ENCODE data around the gene MYH16.

DNA sequence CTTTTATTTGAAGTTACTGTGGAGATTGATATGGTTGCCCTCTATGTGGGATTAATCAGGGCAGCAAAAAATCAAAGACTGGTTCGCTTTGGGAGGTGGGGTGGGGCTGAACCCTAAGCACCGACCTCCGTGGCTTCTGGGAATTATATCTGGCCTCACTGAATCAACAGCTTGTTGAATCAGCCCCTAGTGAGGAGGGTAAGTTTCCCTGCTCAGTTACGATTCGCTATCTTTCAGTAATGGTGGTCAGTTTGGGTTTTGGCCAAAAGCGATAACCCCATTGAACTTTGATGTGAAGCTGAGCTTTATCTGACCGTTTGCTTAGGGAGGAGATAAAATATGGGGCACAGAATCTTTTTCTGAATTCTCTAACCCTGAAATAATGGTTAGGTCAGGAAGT lies 36.5 kb downstream of the MYH16 start:
- TF ChIP-seq, protein P1, sequence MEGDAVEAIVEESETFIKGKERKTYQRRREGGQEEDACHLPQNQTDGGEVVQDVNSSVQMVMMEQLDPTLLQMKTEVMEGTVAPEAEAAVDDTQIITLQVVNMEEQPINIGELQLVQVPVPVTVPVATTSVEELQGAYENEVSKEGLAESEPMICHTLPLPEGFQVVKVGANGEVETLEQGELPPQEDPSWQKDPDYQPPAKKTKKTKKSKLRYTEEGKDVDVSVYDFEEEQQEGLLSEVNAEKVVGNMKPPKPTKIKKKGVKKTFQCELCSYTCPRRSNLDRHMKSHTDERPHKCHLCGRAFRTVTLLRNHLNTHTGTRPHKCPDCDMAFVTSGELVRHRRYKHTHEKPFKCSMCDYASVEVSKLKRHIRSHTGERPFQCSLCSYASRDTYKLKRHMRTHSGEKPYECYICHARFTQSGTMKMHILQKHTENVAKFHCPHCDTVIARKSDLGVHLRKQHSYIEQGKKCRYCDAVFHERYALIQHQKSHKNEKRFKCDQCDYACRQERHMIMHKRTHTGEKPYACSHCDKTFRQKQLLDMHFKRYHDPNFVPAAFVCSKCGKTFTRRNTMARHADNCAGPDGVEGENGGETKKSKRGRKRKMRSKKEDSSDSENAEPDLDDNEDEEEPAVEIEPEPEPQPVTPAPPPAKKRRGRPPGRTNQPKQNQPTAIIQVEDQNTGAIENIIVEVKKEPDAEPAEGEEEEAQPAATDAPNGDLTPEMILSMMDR (IDR thresholded peaks at IDR 0.05), result no peak
- no peak for TF ChIP-seq EZH2 (IDR thresholded peaks at IDR 0.05; ENCODE audit: borderline replicate concordance, insufficient read depth, low read depth, low read length, poor library complexity, severe bottlenecking)

Measured in B cell (primary cell).